Heart left ventricle (tissue), 13 donors: Measurements from ENCODE around the gene ITGB5.

Source experiments
- POLR2A ChIP-seq, 2 donors: fragments of 450-650 bp; IDR thresholded peaks; one replicate each; pipeline ENCODE4 v1.6.1; 2017; ENCODE audit warnings: antibody characterized with exemption in 2 of 2, mild to moderate bottlenecking in 2 of 2, moderate library complexity in 2 of 2
- TF ChIP-seq, protein P1 (sequence below), 12 donors: fragments of 200-600 bp; sonication (generic) in 4 of 12; IDR thresholded peaks; one replicate each; pipeline versions ENCODE4 v1.5.0 to v1.8.0; 2018 to 2022; ENCODE audit warnings: antibody characterized with exemption in 12 of 12, mild to moderate bottlenecking in 5 of 12
- donor health status: ischemic (EF 13 %, LVEDD 7.1; RV severe dilation, severe dysfunction).
- donor health status: DM: no; HTN: yes; CAD: no.
- donor health status: DM: no; HTN: no; CAD: no.
- donor health status: ischemic (EF 25% LVEDD 6.9; RV normal size, moderate dysfunction).
- donor health status: ischemic (EF 25% LVEDD 5.7; RV mildly dilated, moderate dysfunction).
- donor health status: ischemic (EF 35%, LVEDD 5.7; RV mildly dilated, moderate dysfunction).
- donor health status: nonischemic (EF 11% LVEDD 7.7; RV severe dilation, severe dysfunction).
- donor health status: DM: yes; HTN: yes; CAD: no.
- donor health status: PGD.
- donor health status: ischemic (EF 29% LVEDD 5.4; RV normal size, mild dysfunction).
- donor health status: nonischemic (EF 23%, LVEDD 6.1; RV moderate dilation, normal function).

- TF ChIP-seq, protein P1, sequence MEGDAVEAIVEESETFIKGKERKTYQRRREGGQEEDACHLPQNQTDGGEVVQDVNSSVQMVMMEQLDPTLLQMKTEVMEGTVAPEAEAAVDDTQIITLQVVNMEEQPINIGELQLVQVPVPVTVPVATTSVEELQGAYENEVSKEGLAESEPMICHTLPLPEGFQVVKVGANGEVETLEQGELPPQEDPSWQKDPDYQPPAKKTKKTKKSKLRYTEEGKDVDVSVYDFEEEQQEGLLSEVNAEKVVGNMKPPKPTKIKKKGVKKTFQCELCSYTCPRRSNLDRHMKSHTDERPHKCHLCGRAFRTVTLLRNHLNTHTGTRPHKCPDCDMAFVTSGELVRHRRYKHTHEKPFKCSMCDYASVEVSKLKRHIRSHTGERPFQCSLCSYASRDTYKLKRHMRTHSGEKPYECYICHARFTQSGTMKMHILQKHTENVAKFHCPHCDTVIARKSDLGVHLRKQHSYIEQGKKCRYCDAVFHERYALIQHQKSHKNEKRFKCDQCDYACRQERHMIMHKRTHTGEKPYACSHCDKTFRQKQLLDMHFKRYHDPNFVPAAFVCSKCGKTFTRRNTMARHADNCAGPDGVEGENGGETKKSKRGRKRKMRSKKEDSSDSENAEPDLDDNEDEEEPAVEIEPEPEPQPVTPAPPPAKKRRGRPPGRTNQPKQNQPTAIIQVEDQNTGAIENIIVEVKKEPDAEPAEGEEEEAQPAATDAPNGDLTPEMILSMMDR (IDR thresholded peaks at IDR 0.05) = no peak
- no peak for TF ChIP-seq POLR2A (IDR thresholded peaks at IDR 0.05)
These were observed 28.9 kb downstream of the ITGB5 start for GRCh38 chr3:124858275-124858674.
